Measurements from ENCODE around the gene SAG.
A peak's percentile ranks its signal among the peaks of the same experiment; 100 is the strongest.

The SAG gene

GRCh38 chr2:233380132-233380895 is 72.7 kb downstream of the SAG start:
- no peak for DNase-seq (ENCODE audit: low read depth)

- no peak for DNase-seq (ENCODE audit: low read depth)
Observed at GRCh38 chr2:233380995-233381637, 73.5 kb downstream of the SAG start.

GRCh38 chr2:233381638-233381995 is 74.0 kb downstream of the SAG start:
- DNase-seq (ENCODE audit: low read depth), result no peak

- DNase-seq (ENCODE audit: low read depth), result no peak
Observed at GRCh38 chr2:233384015-233384414, 76.4 kb downstream of the SAG start.

GRCh38 chr2:233384811-233385488 is 77.3 kb downstream of the SAG start:
- DNase-seq (ENCODE audit: low read depth), result no peak

GRCh38 chr2:233385489-233386044 is 78.0 kb downstream of the SAG start:
- DNase-seq (ENCODE audit: low read depth), result peak; percentile 21

GRCh38 chr2:233386382-233387041 is 78.9 kb downstream of the SAG start:
- no peak for DNase-seq (ENCODE audit: low read depth)

GRCh38 chr2:233387225-233387624 is 79.6 kb downstream of the SAG start:
- no peak for DNase-seq (ENCODE audit: low read depth)

GRCh38 chr2:233387667-233388528 is 80.3 kb downstream of the SAG start:
- no peak for DNase-seq (ENCODE audit: low read depth)

GRCh38 chr2:233389601-233390125 is 82.0 kb downstream of the SAG start:
- DNase-seq (ENCODE audit: low read depth), result no peak

- DNase-seq (ENCODE audit: low read depth), result no peak
Observed at GRCh38 chr2:233395687-233396086, 88.1 kb downstream of the SAG start.
